HG02840 (cell line): ENCODE results near the gene COLGALT1.
"Not testable (repeated sequence)": the region's sequence is repeated elsewhere in the genome, so short reads cannot be mapped to it uniquely, and the experiment has no call there.

Source experiments
- ATAC-seq: cut with Tn5 transposase; IDR thresholded peaks from one replicate; pipeline ENCODE4 v1.9.1; 2021; ENCODE audit warnings: mild to moderate bottlenecking, moderate library complexity, moderate number of reproducible peaks; ENCODE audit not compliant: unreplicated experiment, low FRiP score

The COLGALT1 gene

GRCh38 chr19:17556995-17557394 lies 1.5 kb downstream of the COLGALT1 start:
- ATAC-seq, result no peak

- no peak for ATAC-seq
These were observed 2.0 kb downstream of the COLGALT1 start for GRCh38 chr19:17557466-17557865.

GRCh38 chr19:17560205-17560595 lies 4.8 kb downstream of the COLGALT1 start:
- no peak for ATAC-seq

GRCh38 chr19:17562097-17562496 lies 6.6 kb downstream of the COLGALT1 start:
- ATAC-seq, result no peak

- no peak for ATAC-seq
These were observed 7.1 kb downstream of the COLGALT1 start for GRCh38 chr19:17562561-17562960.

- ATAC-seq, result no peak
These were observed 9.3 kb downstream of the COLGALT1 start for GRCh38 chr19:17564781-17565180.

- no peak for ATAC-seq
These were observed 10.2 kb downstream of the COLGALT1 start for GRCh38 chr19:17565611-17566010.

- no peak for ATAC-seq
These were observed 12.5 kb downstream of the COLGALT1 start for GRCh38 chr19:17567940-17568339.

- not testable (repeated sequence) for ATAC-seq
These were observed 14.8 kb downstream of the COLGALT1 start for GRCh38 chr19:17570291-17570690.

GRCh38 chr19:17570791-17571190 lies 15.3 kb downstream of the COLGALT1 start:
- no peak for ATAC-seq

- ATAC-seq, result no peak
These were observed 17.2 kb downstream of the COLGALT1 start for GRCh38 chr19:17572638-17573037.

- ATAC-seq, result no peak
These were observed 20.7 kb downstream of the COLGALT1 start for GRCh38 chr19:17575871-17576757.

GRCh38 chr19:17576758-17577456 lies 21.5 kb downstream of the COLGALT1 start:
- ATAC-seq, result no peak

- no peak for ATAC-seq
These were observed 22.1 kb downstream of the COLGALT1 start for GRCh38 chr19:17577457-17578097.

GRCh38 chr19:17579661-17580244 lies 24.3 kb downstream of the COLGALT1 start:
- no peak for ATAC-seq

- ATAC-seq, result no peak
These were observed 25.2 kb downstream of the COLGALT1 start for GRCh38 chr19:17580470-17581144.

GRCh38 chr19:17581211-17581874 lies 25.9 kb downstream of the COLGALT1 start:
- no peak for ATAC-seq

- ATAC-seq, result no peak
These were observed 27.2 kb downstream of the COLGALT1 start for GRCh38 chr19:17582613-17583012.

GRCh38 chr19:17584132-17584531 lies 28.7 kb downstream of the COLGALT1 start:
- no peak for ATAC-seq

GRCh38 chr19:17585395-17585794 lies 29.9 kb downstream of the COLGALT1 start:
- not testable (repeated sequence) for ATAC-seq
